Neural cell (in vitro differentiated cells): ENCODE data around the gene HOXB4. TPM values are rescaled to one million over a fixed set of nuclear protein-coding genes. Genes with fewer than 3 reads are reported as not detected.

Experiments used
- H2AFZ ChIP-seq: fragments of 200-600, 300-800 bp; sonication (generic), shearing (Covaris generic); 2 replicates; pipeline ENCODE4 v1.6.0; 2014; ENCODE audit warnings: low read depth, mild to moderate bottlenecking, antibody characterized with exemption, low read length, moderate library complexity
- H3F3A ChIP-seq: fragments of 200-600 bp; shearing (Covaris generic); 2 replicates; pipeline ENCODE4 v1.6.1; 2016; ENCODE audit warnings: mild to moderate bottlenecking, moderate library complexity, mixed read lengths, antibody characterized with exemption, low read length; ENCODE audit not compliant: insufficient read depth, poor library complexity, severe bottlenecking
- H3K27ac ChIP-seq: fragments of 200-600, 300-800 bp; sonication (generic), shearing (Covaris generic); 2 replicates; pipeline ENCODE4 v1.5.1; 2014; ENCODE audit warnings: mild to moderate bottlenecking, low read length, moderate library complexity
- H3K27me3 ChIP-seq: fragments of 300-800, 200-600 bp; sonication (generic), shearing (Covaris generic); 2 replicates; pipeline ENCODE4 v1.6.0; 2014; ENCODE audit warnings: mild to moderate bottlenecking, low read depth, low read length, moderate library complexity; ENCODE audit not compliant: insufficient read depth
- H3K36me3 ChIP-seq: fragments of 300-800, 200-600 bp; sonication (generic), shearing (Covaris generic); 2 replicates; pipeline ENCODE4 v1.5.1; 2014; ENCODE audit warnings: mild to moderate bottlenecking, antibody characterized with exemption, low read length, moderate library complexity; ENCODE audit not compliant: insufficient read depth
- H3K4me2 ChIP-seq: fragments of 300-800, 200-600 bp; sonication (generic), shearing (Covaris generic); 2 replicates; pipeline ENCODE4 v1.6.0; 2014; ENCODE audit warnings: mild to moderate bottlenecking, low read length
- H3K4me3 ChIP-seq: fragments of 300-800, 200-600 bp; sonication (generic), shearing (Covaris generic); 2 replicates; pipeline ENCODE4 v1.5.1; 2014; ENCODE audit warnings: mild to moderate bottlenecking, low read length, moderate library complexity
- H3K79me2 ChIP-seq: fragments of 200-600 bp; shearing (Covaris generic); replicated peaks from 2 replicates; pipeline ENCODE4 v1.6.0; 2014; ENCODE audit warnings: mild to moderate bottlenecking, low read length, moderate library complexity; ENCODE audit not compliant: insufficient read depth
- H3K9ac ChIP-seq: fragments of 300-800, 200-600 bp; sonication (generic), shearing (Covaris generic); 2 replicates; pipeline ENCODE4 v1.6.1; 2016; ENCODE audit warnings: mild to moderate bottlenecking, low read length, mixed read lengths
- H3K9me2 ChIP-seq: fragments of 200-600 bp; shearing (Covaris generic); 2 replicates; pipeline ENCODE4 v1.6.1; 2016; ENCODE audit warnings: mild to moderate bottlenecking, low read length, mixed read lengths; ENCODE audit not compliant: insufficient read depth
- H3K9me3 ChIP-seq: fragments of 200-600, 300-800 bp; sonication (generic), shearing (Covaris generic); 2 replicates; pipeline ENCODE4 v1.6.1; 2016; ENCODE audit warnings: mild to moderate bottlenecking, mixed run types, low read length, moderate library complexity, mixed read lengths
- H4K20me1 ChIP-seq: fragments of 200-600 bp; shearing (Covaris generic); 2 replicates; pipeline ENCODE4 v1.6.1; 2016; ENCODE audit warnings: mild to moderate bottlenecking, mixed run types; ENCODE audit not compliant: insufficient read depth
- CTCF ChIP-seq: fragments of 450-650 bp; IDR thresholded peaks from 2 replicates; pipeline ENCODE4 v1.5.1; 2014; ENCODE audit warnings: antibody characterized with exemption, mild to moderate bottlenecking, moderate library complexity; ENCODE audit not compliant: poor library complexity, severe bottlenecking
- EP300 ChIP-seq: fragments of 450-650 bp; conservative IDR thresholded peaks from 2 replicates; pipeline ENCODE4 v1.6.1; 2014; ENCODE audit warnings: antibody characterized with exemption, mild to moderate bottlenecking, moderate library complexity; ENCODE audit not compliant: poor library complexity, severe bottlenecking
- EZH2 ChIP-seq: fragments of 200-600, 300-800 bp; shearing (Covaris generic), sonication (generic); IDR thresholded peaks from 2 replicates; pipeline ENCODE4 v1.6.1; 2014; ENCODE audit warnings: antibody characterized with exemption, low read length, borderline replicate concordance, mild to moderate bottlenecking; ENCODE audit not compliant: insufficient read depth, poor library complexity, severe bottlenecking
- MXI1 ChIP-seq: fragments of 450-650 bp; conservative IDR thresholded peaks from 2 replicates; pipeline ENCODE4 v1.6.1; 2014; ENCODE audit warnings: antibody characterized with exemption, mild to moderate bottlenecking; ENCODE audit not compliant: poor library complexity, severe bottlenecking
- POLR2AphosphoS5 ChIP-seq: IDR thresholded peaks from 2 replicates; pipeline ENCODE4 v1.6.1; 2012
- RAD21 ChIP-seq: fragments of 450-650 bp; conservative IDR thresholded peaks from 2 replicates; pipeline ENCODE4 v1.6.1; 2014; ENCODE audit warnings: antibody characterized with exemption, mild to moderate bottlenecking, moderate library complexity
- REST ChIP-seq: IDR thresholded peaks from 2 replicates; pipeline ENCODE4 v1.6.1; 2012; ENCODE audit warnings: borderline replicate concordance
- SMC3 ChIP-seq: fragments of 450-650 bp; conservative IDR thresholded peaks from 2 replicates; pipeline ENCODE4 v1.6.1; 2014; ENCODE audit warnings: antibody characterized with exemption, mild to moderate bottlenecking, moderate library complexity; ENCODE audit not compliant: poor library complexity
- TAF1 ChIP-seq: IDR thresholded peaks from 2 replicates; pipeline ENCODE4 v1.6.1; 2012; ENCODE audit warnings: low read depth
- polyA plus RNA-seq: library from polyadenylated mRNA; depleted of rRNA; stranded (reverse); fragments of >200 nt; gene quantifications from 2 replicates; pipeline ENCODE4 v1.2.3, GENCODE V29; 2014

HOXB4 gene
- polyA plus RNA-seq, 1 donor from 2014 or later: not detected

GRCh38 chr17:48617471-48618255, 39.5 kb upstream of the HOXB4 start:
- H3F3A ChIP-seq: no peaks in the 10 kb centered on the region
- H3K4me2 ChIP-seq: no peak overlapping the region
- no peak overlapping the region for H3K27ac ChIP-seq
- no peak overlapping the region for H3K9ac ChIP-seq
- H2AFZ ChIP-seq: no peak overlapping the region
- no peak overlapping the region for H3K4me3 ChIP-seq
- H3K79me2 ChIP-seq: no peaks in the 10 kb centered on the region
- no peaks in the 10 kb centered on the region for H3K36me3 ChIP-seq
- H3K9me3 ChIP-seq: peaks cover 4% of the 10 kb centered on the region
- H3K27me3 ChIP-seq: peaks cover 100% of the 10 kb centered on the region
- no peaks in the 10 kb centered on the region for H4K20me1 ChIP-seq
- TF ChIP-seq EZH2 (peak; percentile 86), REST (no peak)
- no peaks in the 10 kb centered on the region for H3K9me2 ChIP-seq

- H4K20me1 ChIP-seq: no peaks in the 10 kb centered on the region
- H3K4me2 ChIP-seq: no peak overlapping the region
- no peaks in the 10 kb centered on the region for H3K36me3 ChIP-seq
- no peak overlapping the region for H3K9ac ChIP-seq
- peaks cover 100% of the 10 kb centered on the region for H3K27me3 ChIP-seq
- no peak overlapping the region for H3K27ac ChIP-seq
- TF ChIP-seq SMC3 (no peak), REST (no peak), POLR2AphosphoS5 (no peak), EZH2 (no peak), MXI1 (no peak), RAD21 (no peak), CTCF (no peak), TAF1 (no peak), EP300 (no peak)
- no peaks in the 10 kb centered on the region for H3K79me2 ChIP-seq
- no peaks in the 10 kb centered on the region for H3F3A ChIP-seq
- H3K4me3 ChIP-seq: no peak overlapping the region
- no peak overlapping the region for H2AFZ ChIP-seq
- H3K9me2 ChIP-seq: no peaks in the 10 kb centered on the region
- H3K9me3 ChIP-seq: peaks cover 4% of the 10 kb centered on the region
Measured at GRCh38 chr17:48616717-48617470, 38.7 kb upstream of the HOXB4 start.
